Left renal cortex interstitium (tissue), 4 donors: ENCODE measurements around the gene MRPL24. TPM values are rescaled to one million over a fixed set of nuclear protein-coding genes. Genes with fewer than 3 reads are reported as not detected.
A peak's percentile ranks its signal among the peaks of the same experiment; 100 is the strongest.

Experiments
- DNase-seq, 4 donors: peaks; one replicate each; pipeline ENCODE4 v3.0.0-alpha.2; 2013; ENCODE audit warnings: low read depth in 4 of 4, low spot score in 2 of 4, missing footprints in 1 of 4
- polyA plus RNA-seq, 4 donors: library from polyadenylated mRNA; unstranded; fragments of 120-200 nt; gene quantifications; one replicate each; pipeline ENCODE4 v1.2.1, GENCODE V29; 2013; ENCODE audit not compliant: insufficient read length in 4 of 4

Gene MRPL24
- polyA plus RNA-seq, 4 donors, result 68.6 to 77.1 (median 70.2) TPM

- no peak for DNase-seq
Observed at GRCh38 chr1:156744786-156745419, 4.0 kb upstream of the MRPL24 start.

- no peak for DNase-seq
Observed at GRCh38 chr1:156744344-156744743, 3.5 kb upstream of the MRPL24 start.

- DNase-seq, result no peak
Observed at GRCh38 chr1:156743367-156744302, 2.7 kb upstream of the MRPL24 start.

GRCh38 chr1:156742801-156743200, 1.9 kb upstream of the MRPL24 start:
- DNase-seq, result no peak

GRCh38 chr1:156742017-156742416, 1.1 kb upstream of the MRPL24 start:
- no peak for DNase-seq

GRCh38 chr1:156741481-156741983, 644 bp upstream of the MRPL24 start:
- DNase-seq, result no peak

GRCh38 chr1:156740237-156740740, 599 bp downstream of the MRPL24 start:
- DNase-seq, result no peak

- no peak for DNase-seq
Observed at GRCh38 chr1:156738916-156739315, 2.0 kb downstream of the MRPL24 start.

GRCh38 chr1:156738407-156738806, 2.5 kb downstream of the MRPL24 start:
- DNase-seq, result no peak

GRCh38 chr1:156733989-156734584, 6.8 kb downstream of the MRPL24 start:
- DNase-seq, result no peak

- peak in 2 of 4 donors; percentile 92 to 94 for DNase-seq
Observed at GRCh38 chr1:156728599-156729462, 12.1 kb downstream of the MRPL24 start, which contains the start of gene ISG20L2. ISG20L2 (minus strand) TSS chr1:156728766; CDS start chr1:156727652, 1,114 bp downstream.

GRCh38 chr1:156727926-156728598, 12.8 kb downstream of the MRPL24 start, which contains the start of gene METTL25B:
METTL25B (plus strand) TSS chr1:156728469; CDS start chr1:156729105, 636 bp downstream.
- no peak for DNase-seq

- DNase-seq, result no peak
Observed at GRCh38 chr1:156727492-156727891, 13.4 kb downstream of the MRPL24 start.

- no peak for DNase-seq
Observed at GRCh38 chr1:156726549-156727226, 14.2 kb downstream of the MRPL24 start.

- DNase-seq, result peak in 3 of 4 donors; percentile 74 to 85 (median 84)
Observed at GRCh38 chr1:156725683-156726280, 15.1 kb downstream of the MRPL24 start.

GRCh38 chr1:156721535-156721934, 19.4 kb downstream of the MRPL24 start:
- DNase-seq, result no peak

- DNase-seq, result no peak
Observed at GRCh38 chr1:156721131-156721530, 19.8 kb downstream of the MRPL24 start.

- no peak for DNase-seq
Observed at GRCh38 chr1:156717351-156717750, 23.5 kb downstream of the MRPL24 start.
